MM.1S (cell line): ENCODE results near the gene WT1.

ENCODE experiments used
- DNase-seq: peaks from one replicate; pipeline ENCODE4 v3.0.0-alpha.2; 2015
- H2AFZ ChIP-seq: fragments of 300-600 bp; sonication (generic); 2 replicates; pipeline ENCODE4 v1.6.0; 2016; ENCODE audit warnings: antibody characterized with exemption, low read length
- H3F3A ChIP-seq: fragments of 300-600 bp; sonication (generic); 2 replicates; pipeline ENCODE4 v1.6.1; 2016; ENCODE audit warnings: mild to moderate bottlenecking, antibody characterized with exemption, low read length, moderate library complexity, mixed read lengths; ENCODE audit not compliant: insufficient read depth
- H3K27ac ChIP-seq: fragments of 300-600 bp; sonication (generic); 2 replicates; pipeline ENCODE4 v1.5.1; 2016; ENCODE audit warnings: mild to moderate bottlenecking, low read length
- H3K27me3 ChIP-seq: fragments of 300-600 bp; sonication (generic); replicated peaks from 2 replicates; pipeline ENCODE4 v1.6.0; 2016; ENCODE audit warnings: low read length; ENCODE audit not compliant: insufficient read depth
- H3K36me3 ChIP-seq: fragments of 300-600 bp; sonication (generic); replicated peaks from 2 replicates; pipeline ENCODE4 v1.6.1; 2016; ENCODE audit warnings: mild to moderate bottlenecking, low read length, mixed read lengths; ENCODE audit not compliant: insufficient read depth
- H3K4me1 ChIP-seq: fragments of 300-600 bp; sonication (generic); 2 replicates; pipeline ENCODE4 v1.6.1; 2016; ENCODE audit warnings: low read length, mixed read lengths
- H3K4me2 ChIP-seq: fragments of 300-600 bp; sonication (generic); 2 replicates; pipeline ENCODE4 v1.6.0; 2016; ENCODE audit warnings: low read depth, low read length
- H3K4me3 ChIP-seq: fragments of 300-600 bp; sonication (generic); 2 replicates; pipeline ENCODE4 v1.5.1; 2016; ENCODE audit warnings: low read length, mixed read lengths
- H3K79me2 ChIP-seq: fragments of 300-600 bp; sonication (generic); 2 replicates; pipeline ENCODE4 v1.6.1; 2016; ENCODE audit warnings: mixed run types, low read length, mixed read lengths
- H3K9ac ChIP-seq: fragments of 300-600 bp; sonication (generic); 2 replicates; pipeline ENCODE4 v1.6.1; 2016; ENCODE audit warnings: low read length, mixed read lengths
- H3K9me2 ChIP-seq: fragments of 300-600 bp; sonication (generic); replicated peaks from 2 replicates; pipeline ENCODE4 v1.6.1; 2016; ENCODE audit warnings: mild to moderate bottlenecking, low read length, mixed read lengths; ENCODE audit not compliant: insufficient read depth
- H3K9me3 ChIP-seq: fragments of 300-600 bp; sonication (generic); replicated peaks from 2 replicates; pipeline ENCODE4 v1.6.1; 2016; ENCODE audit warnings: mild to moderate bottlenecking, low read length, mixed read lengths; ENCODE audit not compliant: insufficient read depth
- H4K20me1 ChIP-seq: fragments of 300-600 bp; sonication (generic); 2 replicates; pipeline ENCODE4 v1.6.1; 2016; ENCODE audit warnings: mild to moderate bottlenecking, low read length, moderate library complexity, mixed read lengths; ENCODE audit not compliant: insufficient read depth
- EZH2 ChIP-seq: fragments of 300-600 bp; sonication (generic); optimal IDR thresholded peaks from 2 replicates; pipeline ENCODE3; 2017; ENCODE audit warnings: low read depth, mild to moderate bottlenecking, antibody characterized with exemption, low read length, mixed read lengths
- EZH2phosphoT487 ChIP-seq: fragments of 300-600 bp; sonication (generic); IDR thresholded peaks from 2 replicates; pipeline ENCODE4 v1.6.1; 2018; ENCODE audit warnings: antibody characterized with exemption, low read length
- TF ChIP-seq, protein P1 (sequence below): fragments of 300-600 bp; sonication (generic); IDR thresholded peaks from 2 replicates; pipeline ENCODE4 v1.5.1; 2016; ENCODE audit warnings: antibody characterized with exemption, low read length, mixed read lengths

The WT1 gene

DNA sequence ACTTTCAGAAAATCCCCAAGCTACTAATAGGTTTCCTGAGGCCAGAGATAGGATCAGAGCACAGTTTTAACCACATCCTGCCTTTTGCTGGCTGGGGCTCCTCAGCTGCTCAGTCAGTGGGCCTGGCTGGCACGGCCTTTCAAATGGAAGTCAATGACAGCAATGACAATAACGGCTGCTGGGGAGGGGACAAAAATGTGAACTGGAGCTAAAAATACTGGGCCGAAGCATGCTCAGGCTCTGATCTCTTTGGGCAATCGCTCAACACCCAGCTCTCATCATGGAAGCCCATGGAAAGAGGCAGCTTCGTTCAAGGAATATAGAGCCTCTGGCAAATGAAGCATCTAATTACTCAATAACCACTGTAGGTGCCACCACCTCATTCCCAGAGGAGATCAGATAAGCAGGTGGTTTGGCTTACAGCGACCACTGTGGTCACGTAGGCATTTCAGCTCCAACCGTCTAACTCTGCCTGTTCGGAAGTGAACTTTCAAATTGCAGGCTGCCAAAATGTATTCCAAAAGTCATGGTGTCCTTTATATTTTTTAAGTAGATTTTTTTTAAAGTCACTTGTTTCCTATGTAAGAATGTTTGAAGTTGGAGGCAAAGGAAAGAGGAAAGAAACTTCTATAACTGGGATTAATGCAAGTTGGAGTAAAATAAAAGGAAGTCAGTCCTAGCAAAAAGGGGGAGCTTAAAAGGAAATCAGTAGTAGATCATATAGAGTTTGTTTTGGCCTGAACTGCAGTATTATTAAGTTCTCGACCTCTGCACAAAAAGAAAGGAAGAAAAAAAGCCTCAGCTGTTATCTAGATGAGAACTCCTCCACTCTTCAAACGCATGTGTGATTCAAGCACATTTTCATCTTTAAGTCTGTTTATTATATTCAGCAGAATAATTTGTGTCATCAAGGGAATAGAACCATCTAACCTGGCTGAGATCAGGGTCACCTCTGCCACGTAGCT lies 14.1 kb downstream of the WT1 start:
- peak overlapping the region; percentile 41 for H3K4me2 ChIP-seq
- peak; percentile 83 for DNase-seq
- H3K79me2 ChIP-seq, result no peaks in the 10 kb centered on the region
- H3K9me3 ChIP-seq, result no peaks in the 10 kb centered on the region
- H3F3A ChIP-seq, result 0 out of 2 replicates have a peak, but pooled peaks cover 6% of the 10 kb centered on the region
- H3K9me2 ChIP-seq, result no peaks in the 10 kb centered on the region
- 0 out of 2 replicates have a peak overlapping the region, but pooled peaks have one; percentile 25 for H2AFZ ChIP-seq
- H4K20me1 ChIP-seq, result no peaks in the 10 kb centered on the region
- H3K36me3 ChIP-seq, result no peaks in the 10 kb centered on the region
- no peak overlapping the region for H3K4me3 ChIP-seq
- no peak overlapping the region for H3K9ac ChIP-seq
- H3K27ac ChIP-seq, result peak overlapping the region; percentile 14; the same call in 1 of the 2 replicates
- peaks cover 27% of the 10 kb centered on the region for H3K4me1 ChIP-seq
- TF ChIP-seq EZH2phosphoT487 (no peak), EZH2 (no peak)
- TF ChIP-seq, protein P1, sequence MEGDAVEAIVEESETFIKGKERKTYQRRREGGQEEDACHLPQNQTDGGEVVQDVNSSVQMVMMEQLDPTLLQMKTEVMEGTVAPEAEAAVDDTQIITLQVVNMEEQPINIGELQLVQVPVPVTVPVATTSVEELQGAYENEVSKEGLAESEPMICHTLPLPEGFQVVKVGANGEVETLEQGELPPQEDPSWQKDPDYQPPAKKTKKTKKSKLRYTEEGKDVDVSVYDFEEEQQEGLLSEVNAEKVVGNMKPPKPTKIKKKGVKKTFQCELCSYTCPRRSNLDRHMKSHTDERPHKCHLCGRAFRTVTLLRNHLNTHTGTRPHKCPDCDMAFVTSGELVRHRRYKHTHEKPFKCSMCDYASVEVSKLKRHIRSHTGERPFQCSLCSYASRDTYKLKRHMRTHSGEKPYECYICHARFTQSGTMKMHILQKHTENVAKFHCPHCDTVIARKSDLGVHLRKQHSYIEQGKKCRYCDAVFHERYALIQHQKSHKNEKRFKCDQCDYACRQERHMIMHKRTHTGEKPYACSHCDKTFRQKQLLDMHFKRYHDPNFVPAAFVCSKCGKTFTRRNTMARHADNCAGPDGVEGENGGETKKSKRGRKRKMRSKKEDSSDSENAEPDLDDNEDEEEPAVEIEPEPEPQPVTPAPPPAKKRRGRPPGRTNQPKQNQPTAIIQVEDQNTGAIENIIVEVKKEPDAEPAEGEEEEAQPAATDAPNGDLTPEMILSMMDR, result no peak
- no peaks in the 10 kb centered on the region for H3K27me3 ChIP-seq

DNA sequence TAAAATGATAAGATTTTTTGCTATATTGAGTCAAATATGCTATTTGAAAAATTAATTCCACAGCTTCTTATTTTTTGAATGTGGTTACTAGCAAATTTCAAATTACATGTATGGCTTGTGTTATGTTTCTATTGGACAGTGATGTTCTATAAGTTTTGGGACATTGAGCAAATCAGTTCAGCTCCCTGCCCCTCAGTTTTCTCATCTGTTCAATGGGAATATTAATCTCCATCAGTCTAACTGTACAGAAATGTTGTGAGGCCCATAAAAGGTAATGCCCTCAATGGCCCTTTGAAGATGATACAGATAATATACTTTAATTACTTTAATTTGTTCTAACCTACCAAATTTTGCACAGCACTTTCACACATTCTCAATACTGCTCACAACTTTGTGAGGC lies 15.2 kb downstream of the WT1 start:
- Histone ChIP-seq H3K79me2 (no peaks in the 10 kb centered on the region), H2AFZ (no peak overlapping the region), H3F3A (0 out of 2 replicates have a peak, but pooled peaks cover 2% of the 10 kb centered on the region), H4K20me1 (no peaks in the 10 kb centered on the region), H3K36me3 (no peaks in the 10 kb centered on the region), H3K4me3 (no peak overlapping the region), H3K9me2 (no peaks in the 10 kb centered on the region), H3K9ac (no peak overlapping the region), H3K4me1 (peaks cover 27% of the 10 kb centered on the region), H3K4me2 (no peak overlapping the region), H3K27me3 (no peaks in the 10 kb centered on the region), H3K27ac (no peak overlapping the region), H3K9me3 (no peaks in the 10 kb centered on the region)
- DNase-seq, result no peak
- TF ChIP-seq EZH2 (no peak), EZH2phosphoT487 (no peak)
- TF ChIP-seq, protein P1, result no peak

DNA sequence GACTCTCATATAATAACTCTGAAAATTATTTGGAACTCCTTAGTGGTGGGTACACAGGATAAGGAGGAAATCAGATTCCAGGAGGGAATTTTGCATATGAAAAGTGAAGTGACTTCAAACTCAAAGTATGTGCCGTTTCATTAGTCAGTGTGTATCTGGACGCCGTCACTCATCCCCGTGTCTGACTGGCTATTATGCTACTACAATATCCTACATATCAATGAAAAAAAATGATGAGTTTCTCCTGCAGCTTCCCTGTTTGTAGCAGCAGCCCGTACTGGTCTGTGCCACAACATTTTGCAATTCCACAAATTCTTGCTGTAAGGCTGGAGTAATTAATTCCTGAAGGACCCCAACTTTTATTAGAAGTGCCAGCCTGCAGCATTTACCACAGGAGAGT lies 16.5 kb downstream of the WT1 start:
- H3K9me2 ChIP-seq, result no peaks in the 10 kb centered on the region
- no peak overlapping the region for H3K4me2 ChIP-seq
- H4K20me1 ChIP-seq, result no peaks in the 10 kb centered on the region
- no peak overlapping the region for H3K27ac ChIP-seq
- H3K36me3 ChIP-seq, result no peaks in the 10 kb centered on the region
- H3K27me3 ChIP-seq, result no peaks in the 10 kb centered on the region
- DNase-seq, result no peak
- no peaks in the 10 kb centered on the region for H3K9me3 ChIP-seq
- no peak overlapping the region for H3K9ac ChIP-seq
- 0 out of 2 replicates have a peak, but pooled peaks cover 2% of the 10 kb centered on the region for H3F3A ChIP-seq
- no peak overlapping the region for H2AFZ ChIP-seq
- H3K4me1 ChIP-seq, result peaks cover 22% of the 10 kb centered on the region
- H3K4me3 ChIP-seq, result no peak overlapping the region
- no peaks in the 10 kb centered on the region for H3K79me2 ChIP-seq
- TF ChIP-seq EZH2phosphoT487 (no peak), EZH2 (no peak)
- TF ChIP-seq, protein P1, result no peak
